ENCODE data around the gene SYNE2. TPM values are rescaled to one million over a fixed set of nuclear protein-coding genes. Genes with fewer than 3 reads are reported as not detected.

SYNE2 gene
- total and polyA plus RNA-seq, 2 donors (not counting 3 experiments of a cell fraction or from before 2014, with no cell fraction given) = 16.0 to 53.7 TPM

DNA sequence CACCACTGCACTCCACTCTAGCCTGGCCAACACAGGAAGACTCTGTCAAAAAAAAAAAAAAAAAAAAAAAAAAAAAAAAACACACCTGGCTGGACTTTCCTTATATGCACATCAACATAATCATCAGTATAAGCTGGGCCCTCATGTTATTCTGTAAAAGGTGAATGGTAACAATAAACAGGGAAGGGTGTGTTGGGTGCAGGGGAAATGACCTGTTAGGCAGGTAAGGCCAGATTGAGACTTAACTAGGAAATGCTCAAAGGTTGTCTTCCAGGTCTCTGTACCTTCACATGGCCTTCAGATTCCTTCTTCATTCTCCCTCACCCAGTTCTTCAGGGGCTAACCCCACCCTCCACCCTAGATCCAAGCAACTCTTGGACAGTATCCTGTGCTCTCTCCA lies 393.9 kb downstream of the SYNE2 start:
- Histone ChIP-seq H3K27me3 (ENCODE audit: control insufficient read depth in 2 of 2, insufficient read depth in 2 of 2, low read length in 2 of 2) (no peaks in the 10 kb centered on the region), H3K4me2 (ENCODE audit: insufficient read depth, low read length) (no peak overlapping the region), H3K9me1 (replicated peaks; ENCODE audit: control insufficient read depth, extremely low read depth, insufficient read depth, low read length) (no peaks in the 10 kb centered on the region), H3K9me3 (replicated peaks; ENCODE audit: control insufficient read depth, insufficient read depth, low read length) (no peaks in the 10 kb centered on the region), H2AFZ (ENCODE audit: low read depth, low read length) (no peak overlapping the region), H3K27ac (ENCODE audit: insufficient read depth, low read depth, low read length) (no peak overlapping the region), H3K36me3 (ENCODE audit: control insufficient read depth in 2 of 2, extremely low read depth in 1 of 2, insufficient read depth in 2 of 2, low read length in 2 of 2) (no peaks in the 10 kb centered on the region), H3K4me3 (replicated peaks in 1 of 3; ENCODE audit: insufficient read depth in 1 of 3, low read depth in 1 of 3, low read length in 3 of 3) (no peak overlapping the region), H4K20me1 (replicated peaks; ENCODE audit: control insufficient read depth, extremely low read depth, insufficient read depth, low read length) (no peaks in the 10 kb centered on the region), H3K4me1 (ENCODE audit: control insufficient read depth, extremely low read depth, insufficient read depth, low read length) (no peaks in the 10 kb centered on the region), H3K79me2 (ENCODE audit: control insufficient read depth, insufficient read depth, low read length) (no peaks in the 10 kb centered on the region), H3K9ac (replicated peaks; ENCODE audit: extremely low read depth, insufficient read depth, low read length) (no peak overlapping the region)
- FAIRE-seq = no peak
- ChIA-PET POLR2A (interaction anchor here (0.6 kb wide), 1 partner anchor 142 kb away, joined by 4 read pairs; no protein-coding TSS in a partner anchor), CTCF (no interaction called here)
- BruUV-seq (replicated peaks) = no TSS peak
- intact Hi-C loops (cut with micrococcal nuclease) (no loop called here), dilution Hi-C loops (cut with MboI; ENCODE audit: extremely low pct_ligation_motif_present, low sequenced_read_pairs) (no loop called here)
- no peak for TF ChIP-seq POLR2AphosphoS5 (IDR thresholded peaks at IDR 0.05; ENCODE audit: insufficient read depth, low read depth, low read length)
- no peak for TF ChIP-seq EZH2 (IDR thresholded peaks at IDR 0.05; ENCODE audit: borderline replicate concordance, low read depth, low read length, severe bottlenecking)
- DNase-seq (ENCODE audit: low read depth, low spot score) = no peak

DNA sequence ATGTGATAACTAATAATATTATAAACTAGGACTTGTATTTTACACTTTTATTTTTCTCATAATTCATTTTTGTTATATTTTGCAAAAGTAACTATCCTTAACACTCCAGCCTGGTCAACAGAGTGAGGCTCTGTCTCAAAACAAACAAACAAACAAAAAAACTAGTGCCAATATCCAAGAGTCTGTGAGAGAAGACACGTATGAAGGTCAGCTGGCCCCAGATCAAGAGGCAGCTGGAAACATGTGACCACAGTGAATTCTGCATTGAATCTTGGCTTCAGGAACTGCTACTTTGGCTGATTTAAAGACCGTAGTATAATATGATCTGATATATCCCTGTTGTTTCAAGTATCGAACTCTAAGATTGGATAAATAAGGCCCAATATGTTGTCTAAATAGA lies 394.4 kb downstream of the SYNE2 start:
- POLR2A ChIA-PET = interaction anchor here (0.6 kb wide), 1 partner anchor 142 kb away, joined by 4 read pairs; no protein-coding TSS in a partner anchor
- no peak overlapping the region for H3K4me3 ChIP-seq (replicated peaks in 1 of 3; ENCODE audit: insufficient read depth in 1 of 3, low read depth in 1 of 3, low read length in 3 of 3)
- no peak overlapping the region for H3K4me2 ChIP-seq (ENCODE audit: insufficient read depth, low read length)
- no peaks in the 10 kb centered on the region for H3K9me1 ChIP-seq (replicated peaks; ENCODE audit: control insufficient read depth, extremely low read depth, insufficient read depth, low read length)
- intact Hi-C loops (cut with micrococcal nuclease) (no loop called here), dilution Hi-C loops (cut with MboI; ENCODE audit: extremely low pct_ligation_motif_present, low sequenced_read_pairs) (no loop called here)
- DNase-seq (ENCODE audit: low read depth, low spot score) (no peak), FAIRE-seq (no peak)
- H3K79me2 ChIP-seq (ENCODE audit: control insufficient read depth, insufficient read depth, low read length) = no peaks in the 10 kb centered on the region
- BruUV-seq (replicated peaks) = no TSS peak
- no peaks in the 10 kb centered on the region for H3K4me1 ChIP-seq (ENCODE audit: control insufficient read depth, extremely low read depth, insufficient read depth, low read length)
- H2AFZ ChIP-seq (ENCODE audit: low read depth, low read length) = no peak overlapping the region
- H4K20me1 ChIP-seq (replicated peaks; ENCODE audit: control insufficient read depth, extremely low read depth, insufficient read depth, low read length) = no peaks in the 10 kb centered on the region
- no peak overlapping the region for H3K27ac ChIP-seq (ENCODE audit: insufficient read depth, low read depth, low read length)
- H3K36me3 ChIP-seq (ENCODE audit: control insufficient read depth in 2 of 2, extremely low read depth in 1 of 2, insufficient read depth in 2 of 2, low read length in 2 of 2) = no peaks in the 10 kb centered on the region
- no peak overlapping the region for H3K9ac ChIP-seq (replicated peaks; ENCODE audit: extremely low read depth, insufficient read depth, low read length)
- no peaks in the 10 kb centered on the region for H3K27me3 ChIP-seq (ENCODE audit: control insufficient read depth in 2 of 2, insufficient read depth in 2 of 2, low read length in 2 of 2)
- CTCF ChIA-PET = no interaction called here
- TF ChIP-seq MYC (IDR thresholded peaks at IDR 0.05; ENCODE audit: low read depth, low read length) = no peak
- H3K9me3 ChIP-seq (replicated peaks; ENCODE audit: control insufficient read depth, insufficient read depth, low read length) = no peaks in the 10 kb centered on the region

Measured in endothelial cell of umbilical vein (primary cell).